GM19324 (cell line): ENCODE data around the gene BST1.
A peak's percentile ranks its signal among the peaks of the same experiment; 100 is the strongest.

ENCODE experiments used
- ATAC-seq: cut with Tn5 transposase; IDR thresholded peaks from one replicate; pipeline ENCODE4 v1.9.1; 2021; ENCODE audit warnings: mild to moderate bottlenecking, moderate library complexity; ENCODE audit not compliant: unreplicated experiment, low FRiP score

Gene BST1, protein sequence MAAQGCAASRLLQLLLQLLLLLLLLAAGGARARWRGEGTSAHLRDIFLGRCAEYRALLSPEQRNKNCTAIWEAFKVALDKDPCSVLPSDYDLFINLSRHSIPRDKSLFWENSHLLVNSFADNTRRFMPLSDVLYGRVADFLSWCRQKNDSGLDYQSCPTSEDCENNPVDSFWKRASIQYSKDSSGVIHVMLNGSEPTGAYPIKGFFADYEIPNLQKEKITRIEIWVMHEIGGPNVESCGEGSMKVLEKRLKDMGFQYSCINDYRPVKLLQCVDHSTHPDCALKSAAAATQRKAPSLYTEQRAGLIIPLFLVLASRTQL

DNA sequence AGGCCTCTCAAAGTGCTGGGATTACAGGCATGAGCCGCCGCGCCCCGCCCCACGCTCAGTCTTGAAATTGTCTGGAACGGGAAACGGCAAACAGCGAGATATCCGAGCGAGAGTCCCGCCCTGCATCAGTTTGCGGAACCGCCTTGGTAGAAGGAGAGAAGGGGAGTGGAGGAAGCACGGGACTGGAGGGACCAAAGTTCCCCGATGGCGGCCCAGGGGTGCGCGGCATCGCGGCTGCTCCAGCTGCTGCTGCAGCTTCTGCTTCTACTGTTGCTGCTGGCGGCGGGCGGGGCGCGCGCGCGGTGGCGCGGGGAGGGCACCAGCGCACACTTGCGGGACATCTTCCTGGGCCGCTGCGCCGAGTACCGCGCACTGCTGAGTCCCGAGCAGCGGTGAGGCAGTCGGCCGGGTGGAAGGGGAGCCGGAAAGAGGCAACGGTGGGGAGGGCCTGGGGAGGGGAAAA lies at the start of gene BST1:
BST1 (plus strand) TSS at position 125 of the 463 bp plus-strand sequence; CDS start at position 205, 80 bp downstream.
- no peak for ATAC-seq

- ATAC-seq: no peak
Measured at GRCh38 chr4:15653420-15653819, 49.4 kb upstream of the BST1 start.

DNA sequence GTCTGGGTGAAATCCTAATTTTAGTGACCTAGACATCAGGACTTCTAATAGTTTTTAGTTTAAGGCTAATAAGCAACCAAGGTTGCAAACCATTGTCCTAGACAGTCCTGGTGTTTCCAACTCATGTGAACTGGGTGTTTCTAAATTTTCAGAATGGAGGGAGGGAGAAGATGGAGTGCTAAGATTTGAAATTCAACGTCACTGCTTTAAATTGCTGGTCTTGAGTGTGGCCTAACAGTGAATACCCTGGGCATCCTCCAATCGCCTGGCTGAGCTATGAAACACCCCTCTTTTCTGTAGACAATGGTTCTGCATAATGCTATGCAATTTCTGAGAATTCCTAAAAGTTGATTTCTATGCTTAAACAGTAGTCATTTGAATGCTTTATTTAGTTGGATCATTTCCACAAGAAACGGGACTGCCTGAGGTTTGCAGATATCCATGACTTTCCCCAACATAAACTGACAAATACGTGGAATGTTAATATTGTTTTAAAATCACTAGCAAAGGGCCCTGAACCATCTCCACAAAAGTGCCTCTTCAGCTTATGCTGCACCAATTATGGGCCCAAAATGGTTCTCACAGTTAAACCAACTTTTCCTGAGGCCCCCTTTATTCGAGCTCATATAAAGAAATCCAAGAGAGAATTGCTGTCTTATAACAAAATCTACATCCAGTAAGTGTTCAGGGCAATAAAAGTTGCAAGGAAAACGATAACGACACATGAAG lies 48.8 kb upstream of the BST1 start:
- ATAC-seq: no peak

DNA sequence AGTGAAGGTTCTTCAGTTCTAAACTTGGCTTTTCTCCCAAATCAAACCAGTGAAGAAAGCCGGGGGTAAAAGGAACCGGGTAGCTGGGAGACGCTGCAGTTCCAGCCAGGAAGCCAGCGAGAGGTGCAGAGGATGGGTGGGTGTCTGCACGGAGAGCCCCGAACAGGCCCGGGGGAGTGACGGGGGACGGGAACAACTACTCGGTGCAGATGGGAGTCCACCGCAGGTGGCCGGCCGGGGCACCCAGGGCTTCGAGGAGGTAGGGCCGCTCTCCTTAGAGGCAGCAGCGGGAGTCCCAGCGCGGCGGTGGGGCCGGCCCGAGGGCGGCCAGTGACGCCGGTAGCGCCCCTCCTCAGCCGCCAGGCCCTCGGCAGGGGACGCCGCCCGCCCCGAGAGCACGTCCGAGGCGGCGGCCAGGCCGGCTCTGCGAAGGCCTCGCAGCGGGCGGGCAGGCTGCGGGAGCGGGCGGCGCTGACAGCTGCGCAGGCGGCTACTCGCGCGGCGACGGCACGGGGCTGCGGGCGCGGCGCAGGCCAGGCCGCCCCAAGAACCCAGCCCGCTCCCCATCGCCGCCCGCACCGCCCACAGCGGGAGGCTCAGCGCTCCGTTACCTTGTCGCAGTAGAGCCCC lies 48.2 kb upstream of the BST1 start:
- peak; percentile 59 for ATAC-seq

DNA sequence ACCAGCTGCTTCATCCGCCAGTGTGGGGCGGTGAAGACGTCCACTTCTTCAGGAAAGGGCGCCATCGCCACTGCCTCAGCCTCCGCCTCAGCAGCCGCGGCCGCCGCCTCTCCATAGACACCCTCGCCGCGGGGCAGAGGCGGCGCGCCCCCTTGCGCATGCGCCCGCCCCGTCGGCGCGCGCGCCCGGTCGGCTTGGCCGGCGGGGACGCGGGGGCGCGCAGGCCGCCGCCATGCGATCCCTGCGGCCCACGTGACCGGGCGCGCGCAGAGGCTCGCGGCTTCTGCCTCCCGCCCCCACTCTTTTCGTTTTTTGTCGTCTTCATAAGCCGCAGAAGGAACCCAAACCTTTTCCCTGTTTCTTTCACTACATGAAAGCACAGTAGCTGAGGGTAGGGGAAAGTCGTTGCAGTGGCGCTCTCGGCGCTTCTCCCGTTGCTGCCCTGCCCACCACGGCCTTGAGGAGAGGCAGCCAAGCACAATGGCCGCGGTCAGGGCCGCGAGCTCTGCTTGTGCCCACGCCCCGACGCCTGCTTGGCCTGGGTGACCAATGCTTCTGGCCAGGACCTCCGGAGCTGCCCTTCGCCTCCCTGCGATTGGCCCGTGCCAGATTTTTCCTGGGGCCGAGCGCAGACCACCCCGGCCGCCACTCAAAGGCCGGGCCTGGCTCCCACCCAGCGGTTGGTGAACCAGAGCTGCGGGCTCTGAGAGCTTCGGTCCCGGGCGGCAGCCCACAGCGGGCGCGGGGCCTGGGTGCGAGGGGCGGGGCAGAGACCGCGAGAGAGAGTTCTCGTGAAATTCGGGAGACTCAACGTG lies 47.4 kb upstream of the BST1 start, which contains the start of gene FBXL5:
FBXL5 (minus strand) TSS at position 135 of the 815 bp plus-strand sequence; CDS start at position 65, 70 bp downstream.
- peak; percentile 85 for ATAC-seq

- ATAC-seq: no peak
Measured at GRCh38 chr4:15656038-15656470, 46.8 kb upstream of the BST1 start.

DNA sequence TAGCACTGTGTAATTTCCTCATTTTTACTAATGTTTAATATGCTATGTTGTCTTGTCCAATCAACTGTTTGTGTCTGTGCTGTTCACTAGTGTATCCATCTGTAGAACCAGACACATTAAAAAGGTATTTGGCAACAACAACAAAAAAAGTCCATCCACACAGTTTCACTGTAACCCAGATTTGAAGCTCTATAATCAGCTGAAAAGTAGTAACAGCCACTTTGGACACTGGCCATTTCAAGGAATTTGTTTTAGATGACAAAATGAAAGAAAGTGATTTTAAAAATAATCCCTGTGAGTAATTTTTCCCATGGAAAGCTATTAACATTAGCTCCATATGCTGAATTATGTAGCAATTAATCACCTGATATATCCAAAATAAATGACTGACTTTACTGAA lies 45.5 kb upstream of the BST1 start:
- ATAC-seq: no peak

- ATAC-seq: no peak
Measured at GRCh38 chr4:15658136-15658770, 44.6 kb upstream of the BST1 start.

GRCh38 chr4:15658781-15659180 lies 44.1 kb upstream of the BST1 start:
- no peak for ATAC-seq

DNA sequence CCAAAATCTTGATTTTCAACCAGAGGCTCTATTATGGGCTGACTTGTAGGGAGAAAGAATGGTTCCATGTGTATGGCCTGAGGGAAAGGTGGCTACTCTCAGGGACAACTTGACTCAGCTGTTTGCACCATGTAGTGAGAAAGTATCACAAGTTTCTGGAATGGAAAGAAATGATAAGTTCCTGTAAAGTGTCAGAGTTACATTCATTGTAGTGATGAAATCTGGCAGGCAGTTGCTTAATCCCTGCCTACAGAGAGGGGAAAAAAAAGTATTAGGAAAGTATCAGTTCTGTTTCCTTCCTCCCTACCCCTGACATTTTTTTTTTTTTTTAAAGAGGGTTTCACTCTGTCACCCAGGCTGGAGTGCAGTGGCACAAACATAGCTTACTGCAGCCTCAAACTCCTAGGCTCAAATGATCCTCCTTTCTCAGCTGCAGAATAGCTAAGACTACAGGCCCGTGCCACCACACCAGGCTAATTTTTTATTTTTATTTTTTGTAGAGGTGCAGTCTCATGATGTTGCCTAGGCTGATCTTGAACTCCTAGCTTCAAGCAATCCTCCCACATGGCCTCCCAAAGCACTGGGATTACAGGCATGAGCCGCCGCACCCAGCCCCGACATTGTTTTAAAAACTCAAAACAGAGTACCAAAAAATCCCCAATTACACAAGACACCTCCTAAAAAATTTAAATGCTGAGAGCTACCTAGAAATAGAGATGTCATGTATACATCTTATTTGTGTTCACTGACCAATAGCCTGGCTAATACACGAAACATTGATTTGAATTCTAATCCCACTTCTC lies 42.9 kb upstream of the BST1 start:
- no peak for ATAC-seq

GRCh38 chr4:15665753-15666365 lies 37.0 kb upstream of the BST1 start:
- no peak for ATAC-seq

GRCh38 chr4:15667006-15667405 lies 35.9 kb upstream of the BST1 start:
- ATAC-seq: no peak

GRCh38 chr4:15668566-15669435 lies 34.1 kb upstream of the BST1 start:
- no peak for ATAC-seq

GRCh38 chr4:15670576-15670975 lies 32.3 kb upstream of the BST1 start:
- ATAC-seq: no peak

DNA sequence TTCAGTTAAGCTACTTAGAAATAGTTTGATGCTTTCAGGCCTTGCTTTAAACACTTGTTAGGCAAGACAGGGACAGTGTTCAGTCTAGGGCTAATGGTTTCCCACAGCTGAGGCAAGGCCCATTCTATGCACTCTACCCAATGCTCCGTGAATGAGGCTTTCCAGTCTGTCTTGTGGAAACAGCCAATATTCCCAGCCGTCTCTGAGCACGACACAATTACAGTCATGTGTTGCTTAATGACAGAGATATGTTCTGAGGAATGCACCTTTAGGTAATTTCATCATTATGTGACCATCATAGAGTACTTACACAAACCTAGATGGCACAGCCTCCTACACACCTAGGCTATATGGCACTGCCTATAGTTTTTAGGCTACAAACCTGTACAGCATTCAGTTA lies 30.8 kb upstream of the BST1 start:
- ATAC-seq: no peak

DNA sequence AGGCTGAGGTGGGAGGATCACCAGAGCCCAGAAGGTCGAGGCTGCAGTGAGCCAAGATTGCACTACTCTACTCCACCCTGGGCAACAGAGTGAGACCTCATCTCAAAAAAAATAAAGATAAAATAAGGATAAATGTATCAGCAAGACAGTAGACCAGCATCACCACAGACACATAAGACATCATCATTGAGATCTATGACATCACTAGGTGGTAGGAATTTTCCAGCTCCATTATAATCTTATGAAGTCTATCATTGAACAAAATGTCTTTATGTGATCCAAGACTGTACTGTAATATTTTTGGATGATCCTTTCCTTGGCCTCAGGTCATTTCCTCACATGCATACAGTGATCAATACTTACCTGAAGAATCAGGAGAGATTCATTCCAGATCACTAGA lies 29.5 kb upstream of the BST1 start:
- no peak for ATAC-seq

- ATAC-seq: no peak
Measured at GRCh38 chr4:15674046-15674445, 28.8 kb upstream of the BST1 start.

GRCh38 chr4:15674926-15675325 lies 27.9 kb upstream of the BST1 start:
- no peak for ATAC-seq
